Measurements from ENCODE around the gene MTLN.
"Not testable (repeated sequence)": the region's sequence is repeated elsewhere in the genome, so short reads cannot be mapped to it uniquely, and the experiment has no call there.

MTLN gene

GRCh38 chr2:110215091-110215490 is 2.7 kb upstream of the MTLN start:
- peaks cover 17% of the 10 kb centered on the region; the same call in 1 of the 2 replicates for H3K9me3 ChIP-seq (ENCODE audit: insufficient read depth, low read length)
- H3K36me3 ChIP-seq (ENCODE audit: insufficient read depth, insufficient read length, low read length) = peaks cover 11% of the 10 kb centered on the region
- no peak for DNase-seq (ENCODE audit: low read depth, low spot score)
- no peaks in the 10 kb centered on the region for H3K27me3 ChIP-seq (ENCODE audit: insufficient read depth, insufficient read length)
- no peaks in the 10 kb centered on the region for H3K4me1 ChIP-seq (ENCODE audit: insufficient read depth, insufficient read length)
- no peak overlapping the region for H3K9ac ChIP-seq (ENCODE audit: insufficient read length, low read depth)
- no peak for TF ChIP-seq ZNF274 (IDR thresholded peaks at IDR 0.05; ENCODE audit: low read depth, low read length)
- TF ChIP-seq YY1 (IDR thresholded peaks at IDR 0.05; ENCODE audit: insufficient read depth, insufficient read length) = no peak
- no peak for TF ChIP-seq SUZ12 (IDR thresholded peaks at IDR 0.05; ENCODE audit: extremely low read depth, insufficient read depth, insufficient read length)
- H3K4me3 ChIP-seq (ENCODE audit: insufficient read length, low read depth) = no peak overlapping the region

DNA sequence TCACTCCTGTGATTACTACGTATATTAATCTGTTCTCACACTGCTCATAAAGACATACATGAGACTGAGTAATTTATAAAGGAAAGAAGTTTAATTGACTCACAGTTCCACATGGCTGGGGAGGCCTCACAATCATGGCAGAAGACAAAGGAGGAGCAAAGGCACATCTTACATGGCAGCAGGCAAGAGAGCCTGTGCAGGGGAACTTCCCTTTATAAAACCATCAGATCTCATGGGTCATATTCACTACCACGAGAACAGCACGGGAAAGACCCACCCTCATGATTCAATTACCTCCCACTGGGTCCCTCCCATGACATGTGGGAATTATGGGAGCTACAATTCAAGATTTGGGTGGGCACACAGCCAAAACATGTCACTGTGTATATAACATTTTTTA is 1.2 kb upstream of the MTLN start:
- H3K9me3 ChIP-seq (ENCODE audit: insufficient read depth, low read length) = peaks cover 17% of the 10 kb centered on the region; the same call in 1 of the 2 replicates
- not testable (repeated sequence) for H3K9ac ChIP-seq (ENCODE audit: insufficient read length, low read depth); H3K27me3 ChIP-seq (ENCODE audit: insufficient read depth, insufficient read length); H3K4me1 ChIP-seq (ENCODE audit: insufficient read depth, insufficient read length); DNase-seq (ENCODE audit: low read depth, low spot score); H3K4me3 ChIP-seq (ENCODE audit: insufficient read length, low read depth)
- H3K36me3 ChIP-seq (ENCODE audit: insufficient read depth, insufficient read length, low read length) = peaks cover 17% of the 10 kb centered on the region

DNA sequence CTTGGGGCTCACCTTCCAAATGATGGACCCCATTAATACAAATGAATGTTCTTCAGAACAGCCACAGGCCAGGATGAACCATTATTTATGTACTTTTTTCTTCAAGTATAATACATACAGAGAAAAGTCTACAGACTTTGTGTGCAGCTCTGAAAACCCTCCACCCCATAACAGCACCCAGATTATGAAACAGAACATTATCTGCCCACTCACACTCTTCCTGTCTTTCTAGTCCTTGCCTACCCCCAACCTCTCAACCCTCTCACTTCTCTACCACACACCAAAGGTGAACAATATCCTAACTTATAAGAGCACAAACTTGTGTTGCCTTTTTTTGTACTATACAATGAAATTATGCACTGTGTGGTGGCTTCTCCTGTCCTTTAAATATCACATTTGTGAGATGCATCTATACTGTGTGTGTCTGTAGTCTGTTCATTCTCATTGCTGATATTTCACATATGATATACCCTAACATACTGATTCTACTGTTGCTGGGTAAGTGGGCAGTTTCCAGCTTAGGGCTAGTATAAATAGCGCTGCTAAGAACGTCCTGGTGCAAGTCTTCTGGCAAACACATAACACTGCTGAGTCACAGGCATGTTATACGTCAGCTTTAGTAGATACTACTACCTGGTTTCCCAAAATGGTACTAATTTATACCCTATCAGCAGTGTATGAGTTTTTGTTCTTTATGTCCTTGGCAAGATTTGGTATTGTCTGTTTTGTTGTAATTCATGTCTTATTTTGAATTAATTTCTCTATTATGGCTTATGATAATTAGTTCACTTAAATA is 6.5 kb downstream of the MTLN start:
- DNase-seq (ENCODE audit: low read depth, low spot score) = no peak
- H3K4me3 ChIP-seq (ENCODE audit: insufficient read length, low read depth) = no peak overlapping the region
- no peak overlapping the region for H3K9ac ChIP-seq (ENCODE audit: insufficient read length, low read depth)

GRCh38 chr2:110204408-110205385 is 7.7 kb downstream of the MTLN start, which contains the start of gene NPHP1:
Gene NPHP1 (minus strand): TSS chr2:110205013. CDS start chr2:110204968, 45 bp downstream.
- H3K27me3 ChIP-seq (ENCODE audit: insufficient read depth, insufficient read length) = no peaks in the 10 kb centered on the region
- peak within 1 kb of the TSS; percentile 86 for H3K4me3 ChIP-seq (ENCODE audit: insufficient read length, low read depth)
- H3K9me3 ChIP-seq (ENCODE audit: insufficient read depth, low read length) = no peaks in the 10 kb centered on the region
- H3K4me1 ChIP-seq (ENCODE audit: insufficient read depth, insufficient read length) = no peaks in the 10 kb centered on the region
- peaks cover 2% of the 10 kb centered on the region for H3K36me3 ChIP-seq (ENCODE audit: insufficient read depth, insufficient read length, low read length)
- H3K9ac ChIP-seq (ENCODE audit: insufficient read length, low read depth) = peak within 1 kb of the TSS; percentile 79
- no peak for TF ChIP-seq SUZ12 (IDR thresholded peaks at IDR 0.05; ENCODE audit: extremely low read depth, insufficient read depth, insufficient read length)
- TF ChIP-seq YY1 (IDR thresholded peaks at IDR 0.05; ENCODE audit: insufficient read depth, insufficient read length) = no peak
- no peak for TF ChIP-seq ZNF274 (IDR thresholded peaks at IDR 0.05; ENCODE audit: low read depth, low read length)
- peak; percentile 80 for DNase-seq (ENCODE audit: low read depth, low spot score)

More for the DNA sequence above, 6.5 kb downstream of the MTLN start:
- TF ChIP-seq ZNF274 (IDR thresholded peaks at IDR 0.05; ENCODE audit: low read depth, low read length) = no peak
- no peak for TF ChIP-seq SUZ12 (IDR thresholded peaks at IDR 0.05; ENCODE audit: extremely low read depth, insufficient read depth, insufficient read length)
- TF ChIP-seq YY1 (IDR thresholded peaks at IDR 0.05; ENCODE audit: insufficient read depth, insufficient read length) = no peak
- Histone ChIP-seq H3K36me3 (ENCODE audit: insufficient read depth, insufficient read length, low read length) (peaks cover 13% of the 10 kb centered on the region), H3K4me1 (ENCODE audit: insufficient read depth, insufficient read length) (no peaks in the 10 kb centered on the region), H3K27me3 (ENCODE audit: insufficient read depth, insufficient read length) (no peaks in the 10 kb centered on the region), H3K9me3 (ENCODE audit: insufficient read depth, low read length) (no peaks in the 10 kb centered on the region)

GRCh38 chr2:110198016-110198415 is 14.3 kb downstream of the MTLN start:
- TF ChIP-seq SUZ12 (IDR thresholded peaks at IDR 0.05; ENCODE audit: extremely low read depth, insufficient read depth, insufficient read length) (no peak), ZNF274 (IDR thresholded peaks at IDR 0.05; ENCODE audit: low read depth, low read length) (no peak), YY1 (IDR thresholded peaks at IDR 0.05; ENCODE audit: insufficient read depth, insufficient read length) (no peak)
- Histone ChIP-seq H3K9me3 (ENCODE audit: insufficient read depth, low read length) (no peaks in the 10 kb centered on the region), H3K36me3 (ENCODE audit: insufficient read depth, insufficient read length, low read length) (no peaks in the 10 kb centered on the region), H3K4me1 (ENCODE audit: insufficient read depth, insufficient read length) (no peaks in the 10 kb centered on the region), H3K27me3 (ENCODE audit: insufficient read depth, insufficient read length) (no peaks in the 10 kb centered on the region), H3K4me3 (ENCODE audit: insufficient read length, low read depth) (no peak overlapping the region), H3K9ac (ENCODE audit: insufficient read length, low read depth) (no peak overlapping the region)
- DNase-seq (ENCODE audit: low read depth, low spot score) = no peak

GRCh38 chr2:110197452-110197851 is 14.9 kb downstream of the MTLN start:
- Histone ChIP-seq H3K9ac (ENCODE audit: insufficient read length, low read depth) (no peak overlapping the region), H3K9me3 (ENCODE audit: insufficient read depth, low read length) (no peaks in the 10 kb centered on the region), H3K27me3 (ENCODE audit: insufficient read depth, insufficient read length) (no peaks in the 10 kb centered on the region), H3K4me3 (ENCODE audit: insufficient read length, low read depth) (no peak overlapping the region), H3K4me1 (ENCODE audit: insufficient read depth, insufficient read length) (no peaks in the 10 kb centered on the region), H3K36me3 (ENCODE audit: insufficient read depth, insufficient read length, low read length) (no peaks in the 10 kb centered on the region)
- DNase-seq (ENCODE audit: low read depth, low spot score) = no peak
- TF ChIP-seq YY1 (IDR thresholded peaks at IDR 0.05; ENCODE audit: insufficient read depth, insufficient read length) = no peak
- no peak for TF ChIP-seq SUZ12 (IDR thresholded peaks at IDR 0.05; ENCODE audit: extremely low read depth, insufficient read depth, insufficient read length)
- TF ChIP-seq ZNF274 (IDR thresholded peaks at IDR 0.05; ENCODE audit: low read depth, low read length) = no peak

DNA sequence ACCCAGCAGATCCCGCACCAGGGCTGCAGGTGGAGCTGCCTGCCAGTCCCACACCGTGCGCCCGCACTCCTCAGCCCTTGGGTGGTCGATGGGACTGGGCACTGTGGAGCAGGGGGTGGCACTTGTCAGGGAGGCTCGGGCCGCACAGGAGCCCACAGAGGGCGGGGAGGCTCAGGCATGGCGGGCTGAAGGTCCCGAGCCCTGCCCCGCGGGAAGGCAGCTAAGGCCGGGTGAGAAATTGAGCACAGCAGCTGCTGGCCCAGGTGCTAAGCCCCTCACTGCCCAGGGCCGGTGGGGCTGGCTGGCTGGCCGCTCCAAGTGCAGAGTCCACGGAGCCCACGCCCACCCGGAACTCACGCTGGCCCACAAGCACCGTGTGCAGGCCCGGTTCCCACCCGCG is 22.2 kb downstream of the MTLN start:
- H3K4me1 ChIP-seq (ENCODE audit: insufficient read depth, insufficient read length); DNase-seq (ENCODE audit: low read depth, low spot score); H3K36me3 ChIP-seq (ENCODE audit: insufficient read depth, insufficient read length, low read length); H3K27me3 ChIP-seq (ENCODE audit: insufficient read depth, insufficient read length); H3K4me3 ChIP-seq (ENCODE audit: insufficient read length, low read depth); H3K9me3 ChIP-seq (ENCODE audit: insufficient read depth, low read length); H3K9ac ChIP-seq (ENCODE audit: insufficient read length, low read depth): not testable (repeated sequence)
